ENCODE measurements around the gene RAB1A.
A peak's percentile ranks its signal among the peaks of the same experiment; 100 is the strongest.
"Not testable (repeated sequence)": the region's sequence is repeated elsewhere in the genome, so short reads cannot be mapped to it uniquely, and the experiment has no call there.

RAB1A gene

DNA sequence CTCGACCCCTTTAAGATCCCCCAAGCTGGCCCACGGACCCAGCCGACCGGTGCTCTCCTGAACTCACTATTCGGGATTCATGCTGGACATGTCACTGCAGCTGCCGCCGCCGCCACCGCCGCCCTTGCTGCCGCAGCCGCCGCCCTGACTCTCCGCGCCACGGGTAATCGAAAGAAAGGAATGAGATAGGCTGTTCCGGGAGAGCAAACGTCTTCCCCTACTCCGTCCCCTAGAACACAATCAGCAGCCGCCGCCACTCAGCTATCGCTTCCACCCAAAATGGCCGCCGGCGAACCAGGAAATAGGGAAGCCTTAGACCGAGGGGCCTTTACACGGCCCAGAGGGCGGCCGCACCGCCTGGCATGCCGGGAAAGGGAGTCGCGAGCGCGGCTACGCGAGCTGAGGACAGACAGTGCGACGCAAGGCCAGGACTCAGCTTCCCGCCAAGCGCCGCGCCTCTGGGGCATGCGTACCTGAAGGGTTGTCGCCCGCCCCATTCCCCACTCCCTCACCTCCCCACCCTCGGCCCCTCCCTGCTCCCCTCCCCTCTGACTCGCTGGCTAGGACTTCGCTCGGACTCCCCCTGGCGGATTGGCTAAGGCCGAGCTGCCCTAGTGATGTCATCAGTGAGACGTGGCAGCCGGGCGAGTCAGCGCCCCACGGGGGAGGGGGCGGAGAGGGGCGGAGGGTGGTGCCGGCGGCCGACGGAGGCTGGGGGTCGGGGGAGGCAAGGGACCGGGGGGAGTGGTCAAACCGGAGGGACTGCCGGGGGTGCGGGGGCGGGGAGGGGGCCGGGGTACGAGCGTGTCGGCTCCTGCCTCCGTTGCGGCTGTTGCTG, at the start of gene RAB1A:
Gene RAB1A (minus strand): TSS at position 281 of the 838 bp plus-strand sequence. CDS start 191 bp downstream, at position 90.
- peak; percentile 100 for DNase-seq

DNA sequence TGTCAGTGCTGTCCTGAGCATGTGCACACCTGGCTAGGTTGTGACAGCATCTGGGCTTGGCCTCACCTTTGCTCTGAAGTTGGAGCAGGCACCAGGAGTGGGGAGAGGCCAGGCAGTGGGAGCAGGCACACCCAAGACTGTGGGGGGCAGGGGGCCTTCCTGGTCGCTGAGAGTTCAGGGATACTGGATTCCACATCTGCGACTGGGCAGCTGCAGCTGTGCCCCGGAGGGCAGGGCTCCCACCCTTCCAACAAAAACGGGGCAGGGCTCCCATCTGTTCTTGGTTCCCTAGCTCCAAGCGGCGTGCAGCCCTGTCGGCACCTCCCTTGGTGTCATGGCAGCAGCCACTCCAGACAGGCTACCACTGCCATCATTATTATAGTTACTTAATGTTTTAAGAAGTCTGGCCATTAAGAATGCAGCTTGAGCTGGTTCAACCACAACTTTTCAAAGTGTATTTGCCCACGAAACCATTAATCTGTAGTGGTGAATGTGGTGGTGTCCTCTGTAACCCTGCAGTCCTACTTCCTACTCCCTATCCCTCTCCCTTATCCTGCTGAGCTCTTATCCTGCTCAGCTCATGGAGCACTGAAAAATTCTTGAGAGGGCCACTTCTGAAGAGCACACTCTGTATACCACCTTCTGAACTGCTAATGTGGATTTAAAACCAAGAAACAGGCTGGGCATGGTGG, 48.0 kb upstream of the RAB1A start:
- DNase-seq: no peak

DNA sequence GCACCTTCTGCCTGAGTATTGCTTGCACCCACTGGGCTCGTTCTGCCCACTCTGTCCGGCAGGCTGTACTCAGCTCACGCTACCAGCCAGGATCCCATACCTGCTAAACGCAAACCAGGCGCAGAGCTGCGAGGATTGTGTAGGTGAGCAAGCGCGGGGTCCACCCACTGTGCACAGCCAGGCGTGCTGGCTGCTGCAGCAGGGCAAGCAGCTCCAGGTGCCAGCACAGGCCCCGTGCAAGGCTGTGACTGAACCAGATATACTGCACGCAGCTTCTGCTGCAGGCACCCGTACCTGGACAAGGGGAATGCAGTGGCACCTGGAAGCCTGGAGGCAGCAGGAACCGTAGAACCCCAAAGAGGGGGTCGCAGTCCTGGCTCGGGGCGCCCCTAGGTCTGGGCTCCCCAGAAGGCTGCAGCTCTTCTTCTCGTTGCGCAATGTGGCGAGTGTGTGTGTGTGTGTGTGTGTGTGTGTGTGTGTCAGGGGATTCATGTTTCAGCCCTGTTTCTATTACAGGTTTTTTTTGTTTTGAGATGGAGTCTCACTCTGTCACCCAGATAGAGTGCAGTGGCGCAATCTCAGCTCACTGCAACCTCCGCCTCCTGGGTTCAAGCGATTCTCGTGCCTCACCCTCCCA, 46.1 kb upstream of the RAB1A start:
- no peak for DNase-seq

DNA sequence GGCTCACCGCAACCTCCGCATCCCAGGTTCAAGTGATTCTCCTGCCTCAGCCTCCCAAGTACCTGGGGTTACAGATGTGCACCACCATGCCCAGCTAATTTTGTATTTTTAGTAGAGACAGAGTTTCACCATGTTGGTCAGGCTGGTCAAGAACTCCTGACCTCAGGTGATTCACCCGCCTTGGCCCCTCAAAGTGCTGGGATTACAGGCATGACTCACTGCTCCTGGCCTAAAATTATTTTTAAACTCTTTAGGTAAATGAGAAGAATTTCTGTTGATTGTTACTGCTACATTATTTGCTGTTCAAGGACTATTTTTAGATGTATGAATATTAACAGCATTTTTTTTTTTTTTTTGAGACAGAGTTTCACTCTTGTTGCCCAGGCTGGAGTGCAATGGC, 44.1 kb upstream of the RAB1A start:
- DNase-seq: not testable (repeated sequence)

DNA sequence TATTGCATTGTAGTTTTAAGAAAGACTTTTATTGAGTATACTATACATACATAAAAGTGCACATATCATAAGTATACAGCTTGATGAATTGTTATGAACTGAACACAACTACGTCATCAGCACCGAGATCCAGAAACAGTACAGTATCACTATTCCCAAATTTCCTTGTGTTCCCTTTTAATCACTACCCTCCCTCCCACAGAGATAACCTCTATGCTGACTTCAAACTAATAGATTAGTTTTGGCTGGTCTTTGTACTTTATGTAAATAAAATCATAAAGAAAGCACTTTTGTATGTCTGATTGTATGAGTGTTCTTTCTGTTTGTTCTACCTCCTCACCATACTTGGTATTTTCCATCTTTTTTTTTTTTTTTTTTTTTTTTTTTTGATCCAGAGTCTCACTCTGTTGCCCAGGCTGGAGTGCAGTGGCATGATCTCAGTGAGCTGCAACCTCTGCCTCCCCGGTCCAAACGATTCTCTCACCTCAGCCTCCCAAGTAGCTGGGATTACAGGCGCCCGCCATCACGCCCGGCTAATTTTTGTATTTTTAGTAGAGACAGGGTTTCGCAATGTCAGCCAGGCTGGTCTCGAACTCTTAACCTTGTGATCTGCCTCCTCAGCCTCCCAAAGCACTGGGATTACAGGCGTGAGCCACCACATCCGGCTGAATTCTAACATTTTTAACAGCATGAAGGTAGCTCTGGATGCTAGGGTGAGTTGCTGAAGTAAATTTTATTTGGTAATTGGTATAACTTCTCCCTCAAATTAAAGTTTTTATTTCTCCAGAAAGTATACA, 43.3 kb upstream of the RAB1A start:
- no peak for DNase-seq

DNA sequence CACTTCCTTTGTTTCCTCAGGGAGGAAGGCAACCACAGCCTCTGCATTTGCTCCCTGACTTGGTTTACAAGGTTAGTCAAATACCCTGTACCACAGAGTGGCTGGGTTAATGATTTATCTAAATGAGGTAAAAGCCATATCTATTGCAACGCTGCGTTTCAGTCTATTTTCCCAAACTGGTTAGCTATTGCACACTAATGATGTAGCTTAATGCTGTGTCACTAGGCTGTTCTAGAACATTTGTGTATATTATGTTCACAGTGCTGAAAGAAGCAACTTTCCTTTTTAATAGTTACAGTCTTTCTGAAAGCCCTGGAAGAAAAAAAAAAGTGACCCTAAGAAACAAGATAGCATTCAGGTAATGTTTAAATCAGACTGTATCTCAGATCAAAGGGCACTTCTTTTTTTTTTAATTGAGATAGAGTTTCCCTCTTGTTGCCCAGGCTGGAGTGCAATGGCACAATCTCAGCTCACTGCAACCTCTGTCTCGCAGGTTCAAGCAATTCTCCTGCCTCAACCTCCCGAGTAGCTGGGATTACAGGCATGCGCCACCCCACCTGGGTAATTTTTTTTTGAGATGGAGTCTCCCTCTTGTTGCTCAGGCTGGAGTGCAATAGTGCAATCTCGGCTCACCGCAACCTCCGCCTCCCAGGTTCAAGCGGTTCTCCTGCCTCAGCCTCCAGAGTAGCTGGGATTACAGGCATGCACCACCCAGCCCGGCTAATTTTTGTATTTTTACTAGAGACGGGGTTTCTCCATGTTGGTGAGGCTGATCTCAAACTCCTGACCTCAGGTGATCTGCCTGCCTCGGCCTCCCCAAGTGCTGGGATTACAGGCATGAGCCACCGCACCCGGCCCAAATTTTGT, 40.9 kb upstream of the RAB1A start:
- DNase-seq: not testable (repeated sequence)

DNA sequence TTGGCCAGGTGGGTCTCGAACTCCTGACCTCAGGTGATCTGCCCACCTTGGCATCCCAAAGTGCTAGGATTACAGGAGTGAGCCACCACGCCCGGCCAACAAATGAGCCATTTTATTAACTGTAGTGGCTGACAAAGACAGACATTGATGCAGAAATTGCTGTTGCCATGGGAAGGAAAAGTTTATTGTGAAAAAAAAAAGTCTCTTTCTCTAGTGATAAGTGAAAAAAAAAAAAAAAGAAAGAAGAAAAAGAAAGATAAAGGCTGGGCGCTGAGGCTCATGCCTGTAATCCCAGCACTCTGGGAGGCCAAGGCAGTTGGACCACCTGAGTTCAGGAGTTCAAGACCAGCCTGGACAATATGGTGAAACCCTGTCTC, 39.8 kb upstream of the RAB1A start:
- no peak for DNase-seq

DNA sequence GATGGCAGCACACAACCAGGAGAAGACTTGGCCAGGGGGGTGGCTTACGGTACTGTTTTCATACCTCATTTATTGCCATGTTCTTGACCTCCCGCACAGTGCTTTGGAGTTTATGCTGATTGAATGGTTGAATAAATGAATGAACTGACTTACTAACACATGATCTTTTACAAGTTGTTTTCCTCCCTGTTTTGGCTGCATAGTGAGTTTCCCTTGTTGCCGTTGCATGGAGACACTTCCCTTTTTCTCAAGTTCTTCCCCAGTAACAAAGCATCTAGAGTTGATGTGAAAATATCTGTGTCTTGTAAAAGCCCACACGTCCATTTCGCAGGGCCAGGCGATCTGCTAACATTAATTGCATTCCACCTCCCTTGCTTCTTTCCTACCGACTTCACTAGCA, 35.7 kb upstream of the RAB1A start:
- no peak for DNase-seq

DNA sequence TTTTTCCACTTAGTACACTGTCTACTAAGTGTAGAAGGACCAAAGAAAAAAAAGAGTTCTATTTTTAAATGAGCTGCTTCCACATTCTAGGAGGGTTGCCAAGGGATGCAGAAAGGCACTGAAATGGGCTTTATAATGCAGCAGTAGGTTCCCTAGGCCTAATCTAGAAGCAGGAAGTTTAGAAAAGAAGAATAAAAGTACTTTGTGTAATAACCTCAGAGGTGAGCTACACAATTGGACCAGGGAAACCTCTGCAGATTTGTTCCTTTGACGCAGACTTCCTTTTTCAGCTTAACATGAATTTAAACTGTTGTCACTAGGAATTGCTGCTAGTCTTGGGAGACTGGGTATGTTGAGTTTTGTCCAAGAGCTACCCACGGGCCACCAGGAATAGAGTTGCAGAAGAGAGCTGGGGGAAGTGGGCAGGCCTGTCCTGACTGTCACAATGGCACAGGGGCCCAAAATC, 34.6 kb upstream of the RAB1A start:
- no peak for DNase-seq

DNA sequence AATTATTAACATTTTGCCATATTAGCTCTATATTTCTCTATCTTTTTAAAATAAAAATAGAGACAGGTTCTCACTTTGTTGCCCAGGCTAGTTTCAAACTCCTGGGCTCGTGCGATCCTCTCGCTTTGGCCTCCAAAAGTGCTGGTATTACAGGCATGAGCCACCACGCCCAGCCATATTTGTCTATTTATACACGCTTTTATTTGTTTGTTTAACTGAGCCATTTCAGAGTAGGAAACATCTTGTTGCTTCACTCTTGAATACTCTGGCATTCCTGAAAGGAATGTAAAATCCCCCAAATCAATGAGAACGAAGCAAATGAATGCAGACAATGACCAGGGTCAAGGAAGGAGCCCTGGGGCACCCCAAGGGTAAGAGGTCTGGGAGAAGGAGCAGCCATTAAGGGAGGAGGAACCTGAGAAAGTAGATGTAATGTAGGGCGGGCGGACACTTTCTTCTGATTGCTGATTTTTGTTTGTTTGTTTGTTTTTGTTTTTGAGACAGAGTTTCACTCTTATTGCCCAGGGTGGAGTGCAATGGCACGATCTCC, 31.7 kb upstream of the RAB1A start:
- DNase-seq: no peak

DNA sequence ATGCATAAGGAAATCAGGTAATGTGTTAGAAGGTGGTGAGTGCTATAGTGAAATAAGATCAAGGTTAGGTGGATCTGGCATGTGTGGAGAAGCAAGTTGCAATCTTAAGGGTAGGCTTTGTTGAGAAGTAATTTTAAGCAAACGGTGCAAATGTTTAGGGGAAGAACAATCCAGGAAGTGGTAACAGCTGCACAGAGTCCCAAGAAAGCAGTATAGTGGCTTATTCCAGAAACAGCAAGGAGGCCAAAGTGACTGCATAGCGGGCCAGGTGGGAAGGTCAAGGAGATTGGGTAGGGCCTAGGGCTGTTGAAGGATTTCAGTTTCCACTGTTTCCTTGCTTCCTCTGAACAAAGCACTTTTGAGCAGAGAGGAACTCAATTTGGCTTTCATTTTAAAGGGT, 30.0 kb upstream of the RAB1A start:
- DNase-seq: no peak

DNA sequence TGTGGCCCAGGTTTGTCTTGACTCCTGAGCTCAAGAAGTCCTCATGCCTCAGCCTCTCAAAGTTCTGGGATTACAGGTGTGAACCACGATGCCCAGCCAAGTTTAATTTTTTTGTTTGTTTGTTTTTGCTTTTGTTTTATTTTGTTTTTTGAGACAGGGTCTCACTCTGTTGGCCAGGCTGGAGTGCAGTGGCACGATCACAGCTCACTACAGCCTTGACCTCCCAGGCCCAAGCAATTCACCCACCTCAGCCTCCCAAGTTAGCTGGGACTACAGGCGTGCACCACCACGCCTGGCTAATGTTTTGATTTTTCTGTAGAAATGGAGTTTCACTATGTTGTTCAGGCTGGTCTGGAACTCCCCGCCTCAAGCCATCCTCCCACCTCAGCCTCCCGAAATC, 29.4 kb upstream of the RAB1A start:
- no peak for DNase-seq

DNA sequence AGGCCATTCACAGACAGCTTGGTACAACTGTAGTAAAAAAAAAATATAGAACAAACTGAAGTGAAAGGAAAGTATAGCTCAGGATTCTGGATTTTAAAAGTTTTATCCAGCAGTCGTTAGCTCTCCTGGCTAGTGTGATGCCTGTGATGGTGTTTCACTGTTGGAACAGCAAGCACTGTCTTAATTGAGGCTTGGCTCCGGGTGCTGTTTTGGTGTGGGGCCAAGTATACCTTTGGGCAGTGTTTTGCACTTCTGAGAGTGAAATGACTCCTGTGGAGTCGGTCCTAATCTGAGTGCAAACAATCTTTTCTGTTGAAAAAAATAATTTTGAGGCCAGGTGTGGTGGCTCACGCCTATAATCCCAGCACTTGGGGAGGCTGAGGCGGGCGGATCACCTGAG, 28.7 kb upstream of the RAB1A start:
- no peak for DNase-seq

DNA sequence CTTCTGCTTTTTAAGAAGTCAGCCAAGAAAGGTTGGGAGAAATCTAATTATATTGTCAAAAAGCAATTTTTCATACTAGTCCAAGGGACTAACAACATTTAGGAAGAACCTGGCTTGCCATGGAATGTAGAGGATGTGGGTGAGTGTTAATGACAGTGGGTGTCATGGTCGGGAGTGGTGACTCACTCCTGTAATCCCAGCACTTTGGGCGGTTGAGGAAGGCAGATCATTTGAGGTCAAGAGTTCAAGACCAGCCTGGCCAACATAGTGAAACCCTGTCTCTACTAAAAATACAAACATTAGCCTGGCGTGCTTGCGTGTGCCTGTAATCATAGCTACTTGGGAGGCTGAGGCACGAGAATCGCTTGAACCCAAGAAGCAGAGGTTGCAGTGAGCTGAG, 27.9 kb upstream of the RAB1A start:
- DNase-seq: not testable (repeated sequence)

DNA sequence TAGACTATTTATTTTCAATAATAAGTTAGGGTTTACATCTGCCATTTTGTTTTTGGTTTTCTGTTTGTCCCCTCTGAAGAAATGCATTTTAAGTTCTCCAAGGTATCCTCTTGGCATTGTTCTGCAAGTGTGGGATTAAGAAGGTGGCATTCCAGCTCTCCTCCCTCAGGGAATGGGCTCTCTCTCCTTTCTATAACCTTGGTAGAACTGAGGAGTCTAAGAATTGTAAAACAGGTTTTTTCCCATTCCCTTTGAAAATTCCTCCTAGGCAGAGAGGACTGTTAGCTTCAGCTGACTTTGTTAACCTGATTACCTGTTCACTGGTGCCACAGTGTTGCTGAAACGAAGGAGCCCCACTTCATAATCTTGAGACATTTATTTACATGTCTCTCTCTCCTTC, 26.1 kb upstream of the RAB1A start:
- no peak for DNase-seq

DNA sequence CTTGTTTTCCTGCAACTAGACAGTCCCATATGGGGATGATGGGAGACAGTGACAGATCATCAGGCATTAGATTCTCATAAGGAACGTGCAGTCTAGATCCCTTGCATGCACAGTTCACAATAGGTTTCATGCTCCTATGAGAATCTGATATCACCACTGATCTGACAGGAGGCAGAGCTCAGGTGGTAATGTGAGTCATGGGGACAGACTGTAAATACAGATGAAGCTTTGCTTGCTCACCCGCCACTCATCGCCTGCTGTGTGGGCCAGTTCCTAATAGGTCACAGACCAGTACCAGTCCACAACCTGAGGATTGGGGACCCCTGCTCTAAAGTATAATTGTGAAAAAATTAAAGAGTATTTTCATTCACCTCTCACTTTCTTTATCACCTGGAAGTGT, 23.6 kb upstream of the RAB1A start:
- DNase-seq: no peak

DNA sequence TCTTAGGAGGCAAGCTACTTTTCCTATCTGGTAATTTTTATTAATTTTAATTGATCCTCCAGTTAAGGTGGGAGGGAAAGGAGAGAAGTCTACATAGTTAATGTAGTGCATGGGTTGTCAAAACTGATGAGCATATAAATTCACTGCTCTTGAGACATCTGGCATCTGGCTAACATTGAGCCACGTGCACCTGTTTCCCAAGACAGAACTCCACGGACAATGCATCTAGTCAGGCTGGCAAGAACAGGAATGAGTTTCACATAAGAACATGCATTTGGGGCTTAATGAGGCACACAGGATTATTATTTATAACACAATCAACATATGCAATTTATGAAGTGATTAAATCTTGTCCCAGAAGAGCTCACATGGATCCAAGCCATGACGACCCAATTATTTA, 16.2 kb upstream of the RAB1A start:
- no peak for DNase-seq

DNA sequence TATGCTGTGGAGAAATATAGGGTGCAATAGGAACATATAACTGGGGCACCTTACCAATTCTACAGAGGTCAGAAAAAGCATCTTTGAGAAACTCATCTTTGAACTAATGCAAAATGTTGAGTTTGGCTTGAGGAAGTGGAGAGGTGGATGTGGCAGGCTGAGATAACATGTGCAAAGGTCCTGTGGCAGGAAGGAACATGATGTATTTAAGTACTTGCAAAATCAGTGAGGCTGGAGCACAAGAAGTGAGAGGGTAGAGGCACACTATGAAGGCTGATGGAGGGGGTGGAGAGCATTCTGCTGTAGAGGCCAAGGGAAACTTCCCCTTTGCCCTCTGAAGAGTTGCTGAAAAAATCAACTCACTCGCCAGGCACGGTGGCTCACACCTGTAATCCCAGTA, 14.7 kb upstream of the RAB1A start:
- no peak for DNase-seq

DNA sequence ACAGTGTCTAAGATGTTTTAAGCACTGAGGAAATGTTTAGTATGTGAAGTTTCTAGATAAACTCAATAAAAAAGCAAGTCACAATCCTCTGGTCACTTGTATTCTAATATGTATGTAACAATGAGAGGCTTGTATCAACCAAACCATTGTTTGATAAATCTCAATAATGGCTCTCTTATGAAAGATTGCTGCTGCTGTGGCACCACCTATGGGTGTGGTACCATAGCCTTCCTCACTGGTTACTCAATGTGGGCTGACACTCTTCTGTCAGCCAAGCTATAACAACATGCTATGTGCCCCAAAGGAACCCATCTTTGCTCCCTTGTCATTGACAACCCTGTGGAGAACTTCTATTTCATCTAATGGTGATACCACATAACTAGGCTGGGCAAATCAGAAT, 12.6 kb upstream of the RAB1A start:
- no peak for DNase-seq

DNA sequence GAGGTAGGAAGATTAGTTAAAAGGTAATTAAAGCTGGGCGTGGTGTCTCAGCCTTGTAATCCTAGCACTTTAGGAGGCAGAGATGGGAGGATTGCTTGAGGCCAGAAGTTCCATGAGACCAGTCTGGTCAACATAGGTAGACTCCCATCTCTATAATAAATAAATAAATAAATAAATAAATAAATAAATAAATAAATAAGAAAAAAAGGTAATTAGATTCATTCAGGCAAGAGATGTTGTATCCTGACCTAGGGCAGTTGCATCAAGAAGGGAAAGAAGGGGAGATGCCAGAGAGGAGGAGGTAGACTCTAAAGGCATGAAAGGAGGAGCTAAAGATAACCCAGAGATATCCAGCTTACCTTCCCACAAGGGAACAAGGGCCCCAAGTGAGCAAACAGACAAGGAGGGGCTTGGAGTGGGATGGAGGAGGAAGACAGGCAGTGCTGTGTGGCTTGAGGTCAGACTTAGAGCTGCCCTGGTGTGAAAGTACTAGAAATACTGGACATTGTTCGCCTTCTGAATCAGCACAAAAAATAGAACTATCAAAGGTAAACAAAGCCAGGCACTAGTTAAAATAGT, 7.4 kb upstream of the RAB1A start:
- DNase-seq: no peak

DNA sequence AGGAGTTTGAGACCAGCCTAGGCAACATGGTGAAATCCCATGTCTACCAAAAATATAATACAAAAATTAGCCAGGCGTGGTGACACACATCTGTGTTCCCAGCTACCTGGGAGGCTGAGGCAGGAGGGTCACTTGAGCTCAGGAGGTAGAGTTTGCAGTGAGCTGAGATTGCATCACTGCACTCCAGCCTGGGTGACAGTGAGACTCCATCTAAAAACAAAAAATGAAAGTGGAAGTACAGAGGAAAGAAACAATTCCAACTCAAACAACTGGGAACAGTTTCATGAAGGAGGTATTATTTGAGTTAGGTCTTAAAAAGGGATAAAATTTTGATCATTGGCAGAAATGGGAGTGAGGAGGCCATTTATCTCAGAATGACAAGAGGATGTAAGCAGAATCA, 6.3 kb upstream of the RAB1A start:
- no peak for DNase-seq

Measured in stimulated activated CD4-positive, alpha-beta T cell treated with anti-CD3 and anti-CD28 coated beads, Interleukin-1b, Interleukin-23, amount 100 ng/mL, for 48 hours (primary cell).